NAMALWA (cell line): ENCODE data around the gene HELLS.
"Not testable (repeated sequence)": the region's sequence is repeated elsewhere in the genome, so short reads cannot be mapped to it uniquely, and the experiment has no call there.

Source experiments
- DNase-seq: peaks from one replicate; pipeline ENCODE4 v3.0.0-alpha.2; 2015; ENCODE audit warnings: low spot score

The HELLS gene

DNA sequence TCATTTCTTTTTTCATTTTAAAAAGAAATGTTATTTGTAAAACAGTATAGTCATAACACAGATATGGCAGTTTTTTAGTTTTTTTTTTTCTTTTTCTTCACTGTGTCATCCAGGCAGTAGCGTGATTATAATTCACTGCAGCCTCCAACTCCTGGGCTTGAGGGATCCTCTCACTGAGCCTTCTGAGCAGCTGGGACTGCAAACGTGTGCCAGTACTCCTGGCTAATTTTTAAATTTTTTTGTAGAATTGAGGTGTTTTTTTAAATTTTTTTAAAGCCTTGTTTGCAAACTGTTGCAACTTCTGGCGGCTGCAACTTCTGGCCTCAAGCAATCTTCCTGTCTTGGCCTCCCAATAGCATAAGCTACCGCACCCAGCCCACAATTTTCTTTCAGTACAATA is 63.0 kb downstream of the HELLS start:
- no peak for DNase-seq

DNA sequence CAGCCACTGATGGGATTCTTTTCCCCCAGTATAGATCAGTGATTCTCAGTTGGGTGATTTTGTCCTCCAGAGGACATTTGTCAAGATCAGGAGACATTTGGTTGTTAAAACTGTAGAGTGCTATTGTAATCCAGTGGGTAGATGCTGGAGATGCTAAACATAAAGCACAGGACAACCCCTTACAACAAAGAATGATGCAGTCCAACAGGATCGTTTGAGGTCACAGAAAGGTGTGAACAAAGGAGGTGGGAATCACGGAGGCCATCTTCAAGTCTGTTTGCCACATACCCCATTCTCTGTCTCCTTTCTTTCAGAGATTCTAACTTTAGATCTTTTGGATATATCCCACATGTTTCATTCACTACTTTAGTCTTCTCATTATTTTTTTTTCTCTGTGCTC is 69.0 kb downstream of the HELLS start:
- no peak for DNase-seq

DNA sequence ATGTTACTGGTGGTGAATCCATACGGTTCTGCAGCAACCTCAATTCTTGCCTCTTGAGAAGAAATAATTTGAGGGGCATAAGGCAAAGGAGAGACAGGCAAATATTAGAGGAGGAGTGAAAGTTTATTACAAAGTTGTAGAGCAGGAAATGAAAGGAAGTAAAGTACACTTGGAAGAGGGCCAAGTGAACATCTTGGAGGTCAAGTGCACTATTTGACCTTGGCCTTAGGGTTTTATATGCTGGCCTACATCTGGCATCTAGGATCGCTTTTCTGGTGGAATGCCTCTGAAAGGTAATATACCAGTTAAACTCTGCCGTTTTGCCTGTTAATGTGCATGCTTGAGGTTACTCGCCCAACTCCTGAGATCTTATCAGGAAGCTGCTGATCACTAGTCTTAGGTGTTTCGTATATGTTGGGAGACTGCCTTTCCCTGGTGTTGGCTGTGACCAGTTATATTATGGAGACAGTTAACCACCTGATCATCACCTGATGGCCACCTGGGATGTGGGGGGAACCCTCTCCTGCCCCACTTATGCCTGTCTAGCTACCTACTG is 71.9 kb downstream of the HELLS start:
- no peak for DNase-seq

DNA sequence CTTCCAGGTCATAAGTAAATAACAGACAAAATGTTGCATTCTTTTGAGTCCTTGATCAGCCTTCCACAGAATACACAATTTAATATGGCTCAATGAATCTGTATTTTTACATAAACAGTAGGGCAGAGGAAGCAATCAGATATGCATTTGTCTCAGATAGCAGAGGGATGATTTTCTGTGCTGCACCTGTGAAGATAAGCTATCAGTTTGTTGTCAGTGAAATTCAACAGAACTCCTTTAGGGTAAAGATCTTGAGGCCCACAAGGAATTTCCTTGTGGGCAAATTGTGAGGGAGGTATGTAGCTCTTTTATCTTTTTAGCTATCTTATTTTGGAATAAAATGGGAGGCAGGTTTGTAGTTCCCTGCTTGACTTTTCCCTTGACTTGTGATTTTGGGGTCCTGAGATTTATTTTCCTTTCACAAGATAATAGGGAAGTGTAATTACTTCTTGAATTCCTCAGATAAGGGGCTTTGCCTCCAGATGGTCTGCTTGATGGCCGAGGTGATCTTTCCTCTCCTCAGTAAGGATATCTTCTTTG is 77.1 kb downstream of the HELLS start:
- no peak for DNase-seq

DNA sequence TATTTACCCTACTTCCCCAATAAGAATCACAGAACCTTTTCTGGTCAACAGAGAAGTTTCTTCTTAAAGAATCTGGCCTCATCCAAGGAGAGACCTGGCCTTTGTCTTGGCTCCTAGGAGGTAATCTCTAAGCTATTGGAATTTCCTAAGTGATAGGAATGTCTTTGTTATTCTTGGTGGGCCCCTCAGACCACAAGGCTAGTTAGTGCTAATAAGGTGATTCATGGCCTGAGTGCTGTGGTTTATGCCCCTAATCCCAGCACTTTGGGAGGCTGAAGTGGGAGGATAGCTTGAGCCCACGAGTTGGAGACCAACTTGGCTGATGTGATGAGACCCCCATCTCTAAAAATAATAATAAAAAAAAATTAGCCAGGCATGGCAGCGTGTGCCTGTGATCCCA is 78.0 kb downstream of the HELLS start:
- no peak for DNase-seq

DNA sequence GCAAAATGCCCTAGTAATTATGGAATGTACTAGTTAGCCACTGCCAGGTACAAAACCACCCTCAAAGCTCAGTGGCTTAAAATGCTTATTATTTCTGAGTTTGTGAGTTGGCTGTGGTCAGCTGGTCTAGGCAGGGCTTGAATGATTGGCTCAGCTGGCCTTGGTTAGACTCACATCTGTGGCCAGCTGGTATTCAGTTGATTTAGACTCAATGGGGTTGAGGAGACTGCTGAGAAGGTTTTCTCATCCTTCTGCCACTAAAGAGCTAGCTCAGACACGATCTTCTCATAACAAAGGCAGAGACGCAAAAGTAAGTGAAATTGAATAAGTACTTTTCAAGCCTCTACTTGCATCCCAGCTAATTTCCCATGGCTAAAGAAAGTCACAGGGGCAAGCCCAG is 80.9 kb downstream of the HELLS start:
- DNase-seq, result no peak

DNA sequence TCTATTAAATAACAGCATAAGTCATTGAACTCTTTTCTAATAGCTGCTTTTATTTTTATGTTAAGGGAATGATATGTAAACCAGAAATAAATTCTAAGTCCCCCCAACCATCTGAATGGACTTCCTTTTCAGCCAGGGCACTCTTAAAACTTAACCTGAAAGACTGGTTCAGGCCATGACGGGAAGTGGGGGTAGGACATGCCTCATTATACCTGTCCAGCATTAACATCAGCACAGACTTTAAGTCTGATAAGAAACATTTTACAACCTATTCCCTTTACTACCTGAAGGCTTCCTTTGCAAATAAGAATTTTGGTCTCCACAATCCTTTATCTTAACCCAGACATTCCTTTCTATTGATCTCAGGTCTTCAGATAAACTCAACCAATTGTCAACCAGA is 81.9 kb downstream of the HELLS start:
- no peak for DNase-seq

DNA sequence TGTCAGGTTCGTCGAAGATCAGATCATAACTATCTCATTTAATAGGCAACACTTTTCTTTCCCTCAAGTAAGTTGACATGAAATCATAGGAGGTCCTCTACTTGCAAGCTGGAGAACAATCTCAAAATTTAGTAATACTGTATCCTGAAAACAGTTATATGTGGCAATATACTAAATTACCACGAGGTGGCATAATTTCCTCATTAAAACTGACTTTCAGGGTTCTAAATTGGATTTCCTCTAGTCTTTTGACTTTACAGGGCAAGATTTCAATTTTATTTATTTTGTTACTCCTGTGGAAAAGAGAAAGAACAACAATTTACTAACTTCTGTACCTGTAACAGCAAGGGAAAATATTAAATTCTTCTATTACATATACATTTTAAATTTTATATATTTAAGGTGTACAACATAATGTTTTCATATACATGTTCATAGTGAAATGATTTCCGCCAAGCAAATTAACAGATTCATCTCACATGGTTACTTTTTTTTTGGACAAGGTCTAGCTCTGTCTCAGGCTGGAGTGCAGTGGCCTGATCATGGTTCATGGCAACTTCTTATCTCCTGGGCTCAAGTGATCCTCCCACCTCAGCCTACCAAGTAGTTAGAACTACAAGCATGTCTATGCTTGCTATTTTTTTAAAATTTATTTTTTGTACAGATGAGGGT is 84.6 kb downstream of the HELLS start:
- peak; percentile 67 for DNase-seq

DNA sequence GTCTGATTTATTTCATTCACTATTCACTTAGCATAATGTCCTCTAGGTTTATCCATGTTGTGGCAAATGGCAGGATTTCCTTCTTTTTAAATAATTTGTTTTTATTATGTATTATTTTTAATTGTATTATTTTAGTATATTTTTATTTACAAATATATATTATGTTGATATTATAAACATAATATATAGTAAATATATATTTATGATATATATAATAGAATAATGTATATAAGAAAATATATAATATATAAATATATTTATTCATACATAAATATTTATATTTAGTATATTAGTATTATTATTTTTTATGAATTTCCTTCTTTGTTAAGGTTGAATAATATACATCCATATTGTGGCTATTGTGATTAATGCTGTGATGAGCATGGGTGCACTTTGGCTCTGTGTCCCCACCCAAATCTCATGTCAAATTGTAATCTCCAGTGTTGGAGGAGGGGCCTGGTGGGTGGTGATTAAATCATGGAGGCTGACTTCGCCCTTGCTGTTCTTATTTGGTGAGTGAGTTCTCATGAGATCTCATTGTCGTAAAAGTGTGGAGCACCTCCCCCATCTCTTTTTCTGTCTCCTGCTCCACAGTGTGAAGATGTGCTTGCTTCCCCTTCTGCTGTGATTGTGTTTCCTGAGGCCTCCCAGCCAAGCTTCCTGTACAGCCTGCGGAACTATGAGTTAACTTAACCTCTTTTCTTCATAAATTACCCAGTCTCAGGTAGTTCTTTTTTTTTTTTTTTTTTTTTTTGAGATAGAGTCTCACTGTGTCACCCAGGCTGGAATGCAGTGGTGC is 85.7 kb downstream of the HELLS start:
- DNase-seq, result no peak

DNA sequence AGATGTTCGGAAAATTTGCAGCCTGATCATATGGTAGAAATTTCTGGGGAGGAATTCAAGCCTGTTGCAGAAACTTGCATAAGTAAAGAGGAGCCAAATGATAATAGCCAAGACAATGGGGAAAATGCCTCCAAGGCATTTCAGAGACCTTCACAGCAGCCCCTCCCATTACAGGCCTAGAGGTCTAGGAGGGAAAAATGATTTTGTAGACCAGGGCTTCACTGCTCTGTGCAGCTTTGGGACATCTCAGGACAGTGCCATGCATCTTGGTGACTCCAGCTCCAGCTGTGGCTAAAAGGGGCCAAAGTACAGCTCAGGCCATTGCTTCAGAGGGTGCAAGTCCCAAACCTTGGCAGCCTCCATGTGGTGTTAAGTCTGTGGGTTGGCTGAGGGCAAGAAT is 87.4 kb downstream of the HELLS start:
- DNase-seq, result no peak

DNA sequence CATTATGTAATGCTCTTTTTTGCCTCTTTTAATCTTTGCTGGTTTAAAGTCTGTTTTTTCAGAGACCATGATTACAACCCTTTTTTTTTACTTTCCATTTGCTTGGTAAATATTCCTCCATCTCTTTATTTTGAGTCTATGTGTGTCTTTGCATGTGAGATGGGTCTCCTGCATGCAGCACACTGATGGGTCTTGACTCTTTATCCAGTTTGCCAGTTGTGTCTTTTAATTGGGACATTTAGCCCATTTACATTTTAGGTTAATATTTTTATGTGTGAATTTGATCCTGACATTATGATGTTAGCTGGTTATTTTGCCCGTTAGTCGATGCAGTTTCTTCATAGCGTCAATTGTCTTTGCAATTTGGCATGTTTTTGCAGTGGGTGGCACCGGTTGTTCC is 92.5 kb downstream of the HELLS start:
- DNase-seq, result not testable (repeated sequence)

DNA sequence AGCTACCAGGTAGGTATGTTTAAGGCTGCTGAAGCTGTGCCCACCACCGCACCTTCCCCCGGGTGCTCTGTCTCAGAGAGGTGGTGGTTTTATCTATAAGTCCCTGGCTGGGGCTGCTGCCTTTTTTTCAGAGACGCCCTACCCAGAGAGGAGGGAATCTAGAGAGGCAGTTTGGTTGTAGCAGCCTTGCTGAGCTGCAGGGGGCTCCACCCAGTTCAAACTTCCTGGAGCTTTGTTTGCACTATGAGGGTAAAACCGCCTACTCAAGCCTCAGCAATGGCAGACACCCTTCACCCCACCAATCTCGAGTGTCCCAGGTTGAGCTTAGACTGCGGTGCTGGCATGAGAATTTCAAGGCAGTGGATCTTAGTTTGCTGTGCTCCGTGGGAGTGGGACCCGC is 94.3 kb downstream of the HELLS start:
- DNase-seq, result no peak

DNA sequence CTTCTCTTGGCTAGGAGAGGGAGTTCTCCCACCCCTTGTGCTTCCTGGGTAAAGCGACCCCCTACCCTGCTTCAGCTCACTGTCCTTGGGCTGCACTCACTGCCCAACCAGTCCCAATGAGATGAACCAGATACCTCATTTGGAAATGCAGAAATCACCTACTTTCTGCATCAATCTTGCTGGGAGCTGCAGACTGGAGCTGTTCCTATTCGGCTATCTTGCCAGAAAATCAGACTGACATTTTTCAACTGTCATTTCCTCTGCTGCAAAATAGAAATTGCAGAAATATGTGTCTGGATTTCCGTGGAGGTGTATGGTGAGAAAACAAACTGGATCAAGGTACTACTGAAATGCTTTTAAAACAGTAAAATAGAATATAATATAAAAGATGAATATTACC is 95.0 kb downstream of the HELLS start:
- DNase-seq, result no peak

DNA sequence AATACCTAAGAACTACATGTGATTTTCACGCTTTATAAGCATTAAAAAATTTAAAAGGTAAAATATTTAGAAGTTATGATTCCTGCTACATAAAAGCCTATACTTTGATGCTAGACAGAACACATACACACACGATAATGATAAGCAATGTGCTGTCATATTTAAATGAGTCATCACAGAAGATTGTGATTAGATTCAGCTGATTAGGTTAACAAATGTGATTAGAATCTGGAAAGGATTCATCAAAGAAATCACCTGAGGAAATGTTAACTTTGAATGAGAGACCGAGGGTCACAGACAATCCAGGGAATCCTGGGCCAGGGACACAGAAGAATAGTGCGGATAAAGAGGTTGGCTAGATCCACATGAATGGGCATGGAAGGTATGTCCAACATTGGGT is 95.9 kb downstream of the HELLS start:
- no peak for DNase-seq

DNA sequence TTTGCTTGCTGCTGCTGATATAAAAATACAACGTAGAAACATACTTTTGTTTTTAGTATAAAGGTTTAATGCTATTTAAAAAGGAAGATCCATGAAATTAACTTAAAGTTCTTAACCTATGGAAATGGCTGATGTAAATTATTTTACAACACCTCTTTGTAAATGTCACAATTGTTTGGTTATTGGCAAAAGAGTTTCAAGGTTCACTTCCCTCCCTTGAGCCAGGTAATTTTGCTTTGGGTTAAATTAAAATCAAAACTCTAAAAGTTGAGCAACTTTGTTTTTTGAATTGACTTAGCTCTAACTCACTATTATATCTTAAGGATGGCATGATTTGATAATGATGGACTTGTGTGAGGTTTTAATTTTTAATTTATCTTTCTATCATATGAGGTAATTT is 98.8 kb downstream of the HELLS start:
- no peak for DNase-seq

DNA sequence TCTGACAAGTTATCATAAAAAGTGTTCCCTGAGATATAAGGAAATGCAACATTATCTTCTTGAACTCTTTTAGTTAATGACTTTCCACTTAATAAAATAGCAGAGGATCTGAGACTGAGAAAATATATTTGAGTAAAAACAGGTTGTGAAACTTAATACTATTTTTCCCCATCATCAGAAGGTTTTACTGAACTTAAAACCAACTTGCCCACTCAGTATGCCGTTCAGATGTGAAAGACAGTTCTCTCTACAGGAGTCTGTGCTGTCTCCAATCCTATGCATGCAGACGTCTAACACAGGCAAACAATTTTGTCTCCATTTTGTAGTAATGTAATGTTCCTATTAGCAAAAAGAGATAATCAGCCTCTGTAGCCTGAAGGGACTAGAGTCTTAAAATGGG is 99.7 kb downstream of the HELLS start:
- no peak for DNase-seq
